ENCODE results near the gene PAQR8. TPM values are rescaled to one million over a fixed set of nuclear protein-coding genes. Genes with fewer than 3 reads are reported as not detected.

PAQR8 gene
- total and polyA plus RNA-seq, 2 of the 13 experiments (the other 11 are each of a cell fraction or from before 2014, with no cell fraction given), result 37.7 to 50.7 TPM

- TF ChIP-seq UBTF (CRISPR knock-in tag; IDR thresholded peaks at IDR 0.05), result peak; percentile 66
- TF ChIP-seq TEAD3 (CRISPR knock-in tag; optimal IDR thresholded peaks at IDR 0.05; ENCODE audit: borderline replicate concordance), result peak; percentile 6
- TF ChIP-seq RXRB (CRISPR knock-in tag; IDR thresholded peaks at IDR 0.05; ENCODE audit: borderline replicate concordance), result no peak
- no peak for TF ChIP-seq ZSCAN29 (CRISPR knock-in tag; conservative IDR thresholded peaks at IDR 0.05)
- TF ChIP-seq ZNF496 (CRISPR knock-in tag; IDR thresholded peaks at IDR 0.05; ENCODE audit: insufficient replicate concordance), result no peak
- no peak for TF ChIP-seq ZNF691 (CRISPR knock-in tag; IDR thresholded peaks at IDR 0.05; ENCODE audit: borderline replicate concordance, low read depth)
- 0 out of 2 replicates have a peak, but pooled peaks have one; percentile 9 for TF ChIP-seq MYC (CRISPR knock-in tag; IDR thresholded peaks at IDR 0.05; ENCODE audit: borderline replicate concordance)
- no peak for TF ChIP-seq ZNF282 (IDR thresholded peaks at IDR 0.05; ENCODE audit: partially characterized antibody)
- no peak for TF ChIP-seq MIER3 (CRISPR knock-in tag; IDR thresholded peaks at IDR 0.05; ENCODE audit: borderline replicate concordance)
- TF ChIP-seq ZFX (CRISPR knock-in tag; IDR thresholded peaks at IDR 0.05; ENCODE audit: low read depth), result no peak; the same call in 1 of the 2 replicates
- TF ChIP-seq ZNF136 (CRISPR knock-in tag; IDR thresholded peaks at IDR 0.05; ENCODE audit: low read depth), result no peak
- TF ChIP-seq CEBPZ (IDR thresholded peaks at IDR 0.05; ENCODE audit: low read length), result no peak
- TF ChIP-seq ATF3 (CRISPR knock-in tag; IDR thresholded peaks at IDR 0.05), result no peak
- TF ChIP-seq ZC3H4 (CRISPR knock-in tag; IDR thresholded peaks at IDR 0.05; ENCODE audit: borderline replicate concordance), result no peak
- no peak for TF ChIP-seq EEA1 (CRISPR knock-in tag; IDR thresholded peaks at IDR 0.05; ENCODE audit: borderline replicate concordance)
- 0 out of 2 replicates have a peak, but pooled peaks have one; percentile 11 for TF ChIP-seq RELA (CRISPR knock-in tag; IDR thresholded peaks at IDR 0.05)
- TF ChIP-seq ELF1 (CRISPR knock-in tag; IDR thresholded peaks at IDR 0.05), result no peak
- no peak for TF ChIP-seq THYN1 (CRISPR knock-in tag; IDR thresholded peaks at IDR 0.05; ENCODE audit: borderline replicate concordance, low read depth)
- no peak for TF ChIP-seq DBP (CRISPR knock-in tag; IDR thresholded peaks at IDR 0.05; ENCODE audit: not compliant biosample characterization)
These were observed 684 bp downstream of the PAQR8 start (continued) for GRCh38 chr6:52362443-52363227.
